Suprapubic skin (tissue), 4 donors: ENCODE data around the gene TRIM28. TPM values are rescaled to one million over a fixed set of nuclear protein-coding genes. Genes with fewer than 3 reads are reported as not detected.
"Not testable (repeated sequence)": the region's sequence is repeated elsewhere in the genome, so short reads cannot be mapped to it uniquely, and the experiment has no call there.

Experiments used
- DNase-seq, 2 donors: peaks; one replicate each; pipeline ENCODE4 v3.0.0-alpha.2; 2019; ENCODE audit warnings: low spot score in 2 of 2
- H3K27ac ChIP-seq: fragments of 200-600 bp; sonication (generic); one replicate; pipeline ENCODE4 v1.5.1; 2019
- H3K27me3 ChIP-seq: fragments of 200-600 bp; sonication (generic); one replicate; pipeline ENCODE4 v1.5.1; 2019
- H3K36me3 ChIP-seq: fragments of 200-600 bp; sonication (generic); one replicate; pipeline ENCODE4 v1.5.1; 2019
- H3K4me1 ChIP-seq: fragments of 200-600 bp; sonication (generic); one replicate; pipeline ENCODE4 v1.5.1; 2019
- H3K4me3 ChIP-seq: fragments of 200-600 bp; sonication (generic); one replicate; pipeline ENCODE4 v1.5.1; 2019; ENCODE audit warnings: mild to moderate bottlenecking
- H3K9me3 ChIP-seq: fragments of 200-600 bp; sonication (generic); one replicate; pipeline ENCODE4 v1.5.1; 2019
- CTCF ChIP-seq, 2 donors: fragments of 200-600 bp in 1 of 2; fragments of 450-650 bp in 1 of 2; sonication (generic) in 1 of 2; IDR thresholded peaks; one replicate each; pipeline ENCODE4 v1.5.1; 2016 to 2019; ENCODE audit warnings: antibody characterized with exemption in 2 of 2, mild to moderate bottlenecking in 1 of 2, moderate library complexity in 1 of 2
- EP300 ChIP-seq: sonication (generic); formaldehyde crosslinking; IDR thresholded peaks from one replicate; pipeline ENCODE4 v1.6.1; 2017; ENCODE audit warnings: antibody characterized with exemption
- POLR2A ChIP-seq, 2 donors: fragments of 450-650 bp; IDR thresholded peaks; one replicate each; pipeline ENCODE4 v1.6.1; 2017; ENCODE audit warnings: antibody characterized with exemption in 2 of 2, mild to moderate bottlenecking in 2 of 2, moderate library complexity in 2 of 2
- POLR2AphosphoS5 ChIP-seq, 3 donors: sonication (generic); formaldehyde crosslinking; IDR thresholded peaks; one replicate each; pipeline ENCODE4 v1.6.1; 2017; ENCODE audit warnings: antibody characterized with exemption in 3 of 3
- WGBS: methylation state at CpG from one replicate; pipeline ENCODE4 v1.1.5; 2018; 5-methylcytosine and 5-hydroxymethylcytosine counted together
- total RNA-seq, 4 donors: library from RNA; depleted of rRNA; stranded (reverse); fragments of >200 nt; gene quantifications; one replicate each; pipeline ENCODE4 v1.1.0, GENCODE V29; 2016

The TRIM28 gene
- total RNA-seq: 100 to 1,000 TPM; 334 to 395 (median 360) TPM

GRCh38 chr19:58543826-58544590 lies at the start of gene TRIM28:
TSS of gene TRIM28 (plus strand) at chr19:58544064. CDS start at chr19:58544758, 694 bp downstream.
- peaks cover 7% of the 10 kb centered on the region for H3K27me3 ChIP-seq
- DNase-seq: peak; percentile 99
- peak within 1 kb of the TSS; percentile 97 for H3K4me3 ChIP-seq
- TF ChIP-seq POLR2A (IDR thresholded peaks at IDR 0.05): peak; percentile 98 to 99
- TF ChIP-seq POLR2AphosphoS5 (IDR thresholded peaks at IDR 0.05): peak; percentile 64 to 92 (median 77)
- TF ChIP-seq EP300: no peak
- peaks cover 21% of the 10 kb centered on the region for H3K36me3 ChIP-seq
- H3K27ac ChIP-seq: peak within 1 kb of the TSS; percentile 93
- H3K9me3 ChIP-seq: no peaks in the 10 kb centered on the region
- H3K4me1 ChIP-seq: peaks cover 35% of the 10 kb centered on the region
- 0% methylated on average over 27 of the region's 73 CpGs for WGBS

GRCh38 chr19:58497634-58498170 lies 46.2 kb upstream of the TRIM28 start:
- no peak for DNase-seq
- Histone ChIP-seq H3K27me3 (no peaks in the 10 kb centered on the region), H3K4me3 (no peak overlapping the region), H3K4me1 (peaks cover 22% of the 10 kb centered on the region), H3K27ac (no peak overlapping the region), H3K36me3 (no peaks in the 10 kb centered on the region), H3K9me3 (no peaks in the 10 kb centered on the region)
- no peak for TF ChIP-seq CTCF (IDR thresholded peaks at IDR 0.05)
- TF ChIP-seq POLR2A (IDR thresholded peaks at IDR 0.05): no peak
- WGBS: 79% methylated on average over 7 of the region's 8 CpGs

- peak in 1 of 2 donors; percentile 77 for DNase-seq
- no peaks in the 10 kb centered on the region for H3K36me3 ChIP-seq
- H3K27me3 ChIP-seq: no peaks in the 10 kb centered on the region
- H3K27ac ChIP-seq: no peak overlapping the region
- no peaks in the 10 kb centered on the region for H3K9me3 ChIP-seq
- H3K4me3 ChIP-seq: peak overlapping the region; percentile 56
- WGBS: 62% methylated on average over 17 of the region's 22 CpGs
- H3K4me1 ChIP-seq: peaks cover 22% of the 10 kb centered on the region
- TF ChIP-seq EP300 (no peak), POLR2A (IDR thresholded peaks at IDR 0.05) (no peak), POLR2AphosphoS5 (IDR thresholded peaks at IDR 0.05) (no peak), CTCF (IDR thresholded peaks at IDR 0.05) (no peak)
Observed at GRCh38 chr19:58498316-58499020, 45.4 kb upstream of the TRIM28 start.

GRCh38 chr19:58499021-58499927 lies 44.6 kb upstream of the TRIM28 start:
- peak; percentile 100 for DNase-seq
- Histone ChIP-seq H3K27me3 (no peaks in the 10 kb centered on the region), H3K4me3 (peak overlapping the region; percentile 56), H3K4me1 (peaks cover 22% of the 10 kb centered on the region), H3K9me3 (no peaks in the 10 kb centered on the region), H3K27ac (peak overlapping the region; percentile 64), H3K36me3 (no peaks in the 10 kb centered on the region)
- TF ChIP-seq EP300 (no peak), CTCF (IDR thresholded peaks at IDR 0.05) (peak in 1 of 2 donors; percentile 12), POLR2AphosphoS5 (IDR thresholded peaks at IDR 0.05) (peak in 2 of 3 donors; percentile 81 to 90)
- WGBS: 2% methylated on average over 20 of the region's 60 CpGs

GRCh38 chr19:58500242-58500641 lies 43.6 kb upstream of the TRIM28 start:
- Histone ChIP-seq H3K27ac (no peak overlapping the region), H3K4me3 (peak overlapping the region; percentile 56), H3K9me3 (no peaks in the 10 kb centered on the region), H3K36me3 (no peaks in the 10 kb centered on the region), H3K4me1 (peaks cover 22% of the 10 kb centered on the region), H3K27me3 (no peaks in the 10 kb centered on the region)
- 96% methylated on average over 5 of the region's 14 CpGs for WGBS
- TF ChIP-seq CTCF (IDR thresholded peaks at IDR 0.05) (no peak), POLR2A (IDR thresholded peaks at IDR 0.05) (no peak)
- no peak for DNase-seq

GRCh38 chr19:58507602-58508223 lies 36.2 kb upstream of the TRIM28 start:
- H3K4me1 ChIP-seq, DNase-seq, H3K27me3 ChIP-seq, H3K36me3 ChIP-seq, H3K4me3 ChIP-seq, H3K27ac ChIP-seq, H3K9me3 ChIP-seq: not testable (repeated sequence)
- WGBS: 87% methylated on average over 7 of the region's 8 CpGs
